ENCODE measurements around the gene KLHL21.
"Not testable (repeated sequence)": the region's sequence is repeated elsewhere in the genome, so short reads cannot be mapped to it uniquely, and the experiment has no call there.

Gene KLHL21

GRCh38 chr1:6603915-6604558, 1.4 kb upstream of the KLHL21 start:
- TF ChIP-seq CTCF (IDR thresholded peaks at IDR 0.05; ENCODE audit: extremely low read depth, insufficient read depth, missing control alignments): no peak
- in situ Hi-C loops (cut with MboI; ENCODE audit: low pct_unique_long_range_greater_than_20kb, low sequenced_read_pairs, unreplicated experiment): no loop called here
- DNase-seq (ENCODE audit: low spot score): no peak

- in situ Hi-C loops (cut with MboI; ENCODE audit: low pct_unique_long_range_greater_than_20kb, low sequenced_read_pairs, unreplicated experiment): no loop called here
- no peak for TF ChIP-seq CTCF (IDR thresholded peaks at IDR 0.05; ENCODE audit: extremely low read depth, insufficient read depth, missing control alignments)
- peak; percentile 74 for DNase-seq (ENCODE audit: low spot score)
Measured at GRCh38 chr1:6603238-6603914, 707 bp upstream of the KLHL21 start.

GRCh38 chr1:6601923-6602668, 573 bp downstream of the KLHL21 start:
- in situ Hi-C loops (cut with MboI; ENCODE audit: low pct_unique_long_range_greater_than_20kb, low sequenced_read_pairs, unreplicated experiment): no loop called here
- no peak for TF ChIP-seq CTCF (IDR thresholded peaks at IDR 0.05; ENCODE audit: extremely low read depth, insufficient read depth, missing control alignments)
- peak; percentile 83 for DNase-seq (ENCODE audit: low spot score)

GRCh38 chr1:6601049-6601922, 1.4 kb downstream of the KLHL21 start:
- in situ Hi-C loops (cut with MboI; ENCODE audit: low pct_unique_long_range_greater_than_20kb, low sequenced_read_pairs, unreplicated experiment): no loop called here
- DNase-seq (ENCODE audit: low spot score): peak; percentile 83
- no peak for TF ChIP-seq CTCF (IDR thresholded peaks at IDR 0.05; ENCODE audit: extremely low read depth, insufficient read depth, missing control alignments)

GRCh38 chr1:6600410-6601048, 2.1 kb downstream of the KLHL21 start:
- in situ Hi-C loops (cut with MboI; ENCODE audit: low pct_unique_long_range_greater_than_20kb, low sequenced_read_pairs, unreplicated experiment): no loop called here
- DNase-seq (ENCODE audit: low spot score): no peak
- TF ChIP-seq CTCF (IDR thresholded peaks at IDR 0.05; ENCODE audit: extremely low read depth, insufficient read depth, missing control alignments): no peak

- DNase-seq (ENCODE audit: low spot score); in situ Hi-C loops (cut with MboI; ENCODE audit: low pct_unique_long_range_greater_than_20kb, low sequenced_read_pairs, unreplicated experiment): not testable (repeated sequence)
Measured at GRCh38 chr1:6599991-6600390, 2.7 kb downstream of the KLHL21 start.
